ENCODE data around the gene MYH7.

DNA sequence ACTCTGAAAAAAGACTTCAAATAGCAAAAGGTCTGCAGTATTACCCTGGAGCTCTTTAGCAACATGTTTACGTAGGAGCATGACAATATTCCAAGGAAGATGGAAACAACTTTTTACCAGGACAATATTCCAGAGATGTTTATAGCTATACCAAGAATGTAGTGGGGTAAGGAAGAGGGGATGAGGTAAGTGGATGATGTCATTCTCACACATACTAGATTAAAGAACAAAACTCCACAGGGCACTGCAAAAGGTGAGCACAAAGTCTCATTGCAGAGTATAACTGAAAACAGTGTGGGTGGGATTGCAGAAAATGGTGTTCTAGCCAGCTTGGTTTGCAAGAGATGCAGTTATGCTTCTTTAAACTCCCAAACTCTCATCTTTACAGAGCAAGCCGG is 50.2 kb downstream of the MYH7 start:
- TF ChIP-seq, protein P1, sequence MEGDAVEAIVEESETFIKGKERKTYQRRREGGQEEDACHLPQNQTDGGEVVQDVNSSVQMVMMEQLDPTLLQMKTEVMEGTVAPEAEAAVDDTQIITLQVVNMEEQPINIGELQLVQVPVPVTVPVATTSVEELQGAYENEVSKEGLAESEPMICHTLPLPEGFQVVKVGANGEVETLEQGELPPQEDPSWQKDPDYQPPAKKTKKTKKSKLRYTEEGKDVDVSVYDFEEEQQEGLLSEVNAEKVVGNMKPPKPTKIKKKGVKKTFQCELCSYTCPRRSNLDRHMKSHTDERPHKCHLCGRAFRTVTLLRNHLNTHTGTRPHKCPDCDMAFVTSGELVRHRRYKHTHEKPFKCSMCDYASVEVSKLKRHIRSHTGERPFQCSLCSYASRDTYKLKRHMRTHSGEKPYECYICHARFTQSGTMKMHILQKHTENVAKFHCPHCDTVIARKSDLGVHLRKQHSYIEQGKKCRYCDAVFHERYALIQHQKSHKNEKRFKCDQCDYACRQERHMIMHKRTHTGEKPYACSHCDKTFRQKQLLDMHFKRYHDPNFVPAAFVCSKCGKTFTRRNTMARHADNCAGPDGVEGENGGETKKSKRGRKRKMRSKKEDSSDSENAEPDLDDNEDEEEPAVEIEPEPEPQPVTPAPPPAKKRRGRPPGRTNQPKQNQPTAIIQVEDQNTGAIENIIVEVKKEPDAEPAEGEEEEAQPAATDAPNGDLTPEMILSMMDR (IDR thresholded peaks at IDR 0.05; ENCODE audit: insufficient read depth, low read length): no peak
- no peak for TF ChIP-seq POLR2AphosphoS5 (IDR thresholded peaks at IDR 0.05; ENCODE audit: low read depth)

Measured in HL-60 (cell line).